Esophagus (tissue), 2 donors: ENCODE results near the gene SOD1. TPM values are rescaled to one million over a fixed set of nuclear protein-coding genes. Genes with fewer than 3 reads are reported as not detected.
"Not testable (repeated sequence)": the region's sequence is repeated elsewhere in the genome, so short reads cannot be mapped to it uniquely, and the experiment has no call there.

Source experiments
- H3K27ac ChIP-seq, 2 donors: one replicate each; pipeline ENCODE4 v1.5.1; 2013; ENCODE audit warnings: low read depth in 2 of 2, mild to moderate bottlenecking in 2 of 2, inconsistent platforms in 1 of 2, low read length in 1 of 2, moderate library complexity in 1 of 2
- H3K27me3 ChIP-seq, 2 donors: one replicate each; pipeline ENCODE4 v1.6.1; 2013; ENCODE audit warnings: low read length in 2 of 2, control low read depth in 1 of 2, mild to moderate bottlenecking in 1 of 2; ENCODE audit not compliant: insufficient read depth in 2 of 2, control insufficient read depth in 1 of 2
- H3K36me3 ChIP-seq, 2 donors: one replicate each; pipeline ENCODE4 v1.6.1; 2013; ENCODE audit warnings: low read length in 1 of 2; ENCODE audit not compliant: control insufficient read depth in 2 of 2, insufficient read depth in 2 of 2
- H3K4me1 ChIP-seq, 2 donors: one replicate each; pipeline ENCODE4 v1.6.1; 2013; ENCODE audit warnings: low read length in 1 of 2; ENCODE audit not compliant: control insufficient read depth in 2 of 2, insufficient read depth in 2 of 2
- H3K4me3 ChIP-seq, 2 donors: one replicate each; pipeline ENCODE4 v1.5.1; 2013; ENCODE audit warnings: low read length in 2 of 2, mild to moderate bottlenecking in 2 of 2, low read depth in 1 of 2, moderate library complexity in 1 of 2
- H3K9me3 ChIP-seq, 2 donors: one replicate each; pipeline ENCODE4 v1.6.1; 2013; ENCODE audit warnings: mild to moderate bottlenecking in 2 of 2, low read depth in 1 of 2, low read length in 1 of 2, moderate library complexity in 1 of 2; ENCODE audit not compliant: control insufficient read depth in 2 of 2, insufficient read depth in 1 of 2
- WGBS, 2 donors: extraction: QIAGEN DNeasy Blood & Tissue Kit; methylation state at CpG; one replicate each; pipeline ENCODE4 v1.1.7; 2013; 5-methylcytosine and 5-hydroxymethylcytosine counted together
- polyA plus RNA-seq, 2 donors: library from polyadenylated mRNA; stranded (reverse); fragments of 200-250 nt; gene quantifications; one replicate each; pipeline ENCODE4 v1.2.3, GENCODE V29; 2013
- donor health status: healthy with polysubstance abuse.
- donor health status: Bipolar disorder and iron deficiency.

Gene SOD1
- polyA plus RNA-seq, 2 donors = 269 to 319 TPM

GRCh38 chr21:31665869-31666268 lies 6.4 kb downstream of the SOD1 start:
- not testable (repeated sequence) for H3K27me3 ChIP-seq, H3K4me1 ChIP-seq, H3K36me3 ChIP-seq, H3K4me3 ChIP-seq, H3K9me3 ChIP-seq, H3K27ac ChIP-seq
- WGBS, 2 donors = 97% methylated on average over 3 to 4 of the region's 4 CpGs

- 51 to 58% methylated on average over 5 of the region's 5 CpGs for WGBS, 2 donors
- no peak overlapping the region for H3K27ac ChIP-seq
- H3K9me3 ChIP-seq = no peaks in the 10 kb centered on the region
- H3K4me3 ChIP-seq = no peak overlapping the region
- H3K27me3 ChIP-seq = no peaks in the 10 kb centered on the region
- H3K4me1 ChIP-seq = peaks cover 0 to 3% of the 10 kb centered on the region in 2 donors
- peaks cover 3 to 10% of the 10 kb centered on the region in 2 donors for H3K36me3 ChIP-seq
These were observed 7.0 kb downstream of the SOD1 start for GRCh38 chr21:31666445-31667010.

- Histone ChIP-seq H3K4me1 (peaks cover 0 to 3% of the 10 kb centered on the region in 2 donors), H3K4me3 (no peak overlapping the region), H3K9me3 (no peaks in the 10 kb centered on the region), H3K27ac (no peak overlapping the region), H3K36me3 (peaks cover 3 to 16% of the 10 kb centered on the region in 2 donors), H3K27me3 (no peaks in the 10 kb centered on the region)
- 60 to 78% methylated on average over 5 of the region's 5 CpGs for WGBS, 2 donors
These were observed 7.6 kb downstream of the SOD1 start for GRCh38 chr21:31667132-31667531.

- Histone ChIP-seq H3K27ac (no peak overlapping the region), H3K27me3 (no peaks in the 10 kb centered on the region), H3K4me1 (peaks cover 0 to 3% of the 10 kb centered on the region in 2 donors), H3K4me3 (no peak overlapping the region), H3K9me3 (no peaks in the 10 kb centered on the region), H3K36me3 (peaks cover 3 to 17% of the 10 kb centered on the region in 2 donors)
These were observed 8.1 kb downstream of the SOD1 start for GRCh38 chr21:31667639-31668038.

- Histone ChIP-seq H3K9me3 (no peaks in the 10 kb centered on the region), H3K4me3 (no peak overlapping the region), H3K4me1 (peaks cover 0 to 3% of the 10 kb centered on the region in 2 donors), H3K27me3 (no peaks in the 10 kb centered on the region), H3K27ac (no peak overlapping the region), H3K36me3 (peaks cover 3 to 15% of the 10 kb centered on the region in 2 donors)
- WGBS, 2 donors = 48 to 62% methylated on average over 2 of the region's 2 CpGs
These were observed 9.4 kb downstream of the SOD1 start for GRCh38 chr21:31668651-31669491.

GRCh38 chr21:31670070-31670469 lies 10.6 kb downstream of the SOD1 start:
- peaks cover 0 to 3% of the 10 kb centered on the region in 2 donors for H3K4me1 ChIP-seq
- WGBS, 2 donors = 69 to 72% methylated on average over 6 of the region's 6 CpGs
- H3K4me3 ChIP-seq = no peak overlapping the region
- no peaks in the 10 kb centered on the region for H3K27me3 ChIP-seq
- H3K9me3 ChIP-seq = no peaks in the 10 kb centered on the region
- no peak overlapping the region for H3K27ac ChIP-seq
- peaks cover 3 to 14% of the 10 kb centered on the region in 2 donors for H3K36me3 ChIP-seq

GRCh38 chr21:31671146-31671716 lies 11.7 kb downstream of the SOD1 start:
- no peak overlapping the region for H3K4me3 ChIP-seq
- no peaks in the 10 kb centered on the region for H3K9me3 ChIP-seq
- no peaks in the 10 kb centered on the region for H3K4me1 ChIP-seq
- no peak overlapping the region for H3K27ac ChIP-seq
- WGBS, 2 donors = 88 to 91% methylated on average over 12 of the region's 12 CpGs
- peaks cover 3 to 11% of the 10 kb centered on the region in 2 donors for H3K36me3 ChIP-seq
- H3K27me3 ChIP-seq = no peaks in the 10 kb centered on the region

- Histone ChIP-seq H3K9me3 (no peaks in the 10 kb centered on the region), H3K27ac (no peak overlapping the region), H3K27me3 (no peaks in the 10 kb centered on the region), H3K4me1 (no peaks in the 10 kb centered on the region), H3K36me3 (peaks cover 3 to 11% of the 10 kb centered on the region in 2 donors), H3K4me3 (no peak overlapping the region)
- WGBS, 2 donors = 94 to 95% methylated on average over 17 of the region's 17 CpGs
These were observed 12.4 kb downstream of the SOD1 start for GRCh38 chr21:31671931-31672330.

- Histone ChIP-seq H3K27ac (no peak overlapping the region), H3K36me3 (peaks cover 3 to 11% of the 10 kb centered on the region in 2 donors), H3K27me3 (no peaks in the 10 kb centered on the region), H3K4me1 (no peaks in the 10 kb centered on the region), H3K9me3 (no peaks in the 10 kb centered on the region), H3K4me3 (no peak overlapping the region)
- 84 to 94% methylated on average over 3 of the region's 3 CpGs for WGBS, 2 donors
These were observed 13.9 kb downstream of the SOD1 start for GRCh38 chr21:31673321-31673912.
